Keratinocyte (primary cell): ENCODE results near the gene SEPTIN1. TPM values are rescaled to one million over a fixed set of nuclear protein-coding genes. Genes with fewer than 3 reads are reported as not detected.
"Not testable (repeated sequence)": the region's sequence is repeated elsewhere in the genome, so short reads cannot be mapped to it uniquely, and the experiment has no call there.

Source experiments
- DNase-seq: peaks from one replicate; pipeline ENCODE4 v3.0.0-alpha.2; 2011; ENCODE audit warnings: low read depth, missing footprints, low spot score
- FAIRE-seq: peaks from 2 replicates; lab custom pipeline; 2011; peaks lifted over from hg19 to GRCh38; lab: Jason Lieb, UNC
- H2AFZ ChIP-seq: 2 replicates; pipeline ENCODE4 v1.6.0; 2012; ENCODE audit warnings: low read length, control low read depth, inconsistent platforms; ENCODE audit not compliant: control insufficient read depth
- H3K27ac ChIP-seq: 2 replicates; pipeline ENCODE4 v1.5.1; 2011; ENCODE audit warnings: low read length; ENCODE audit not compliant: control insufficient read depth, insufficient read depth
- H3K27me3 ChIP-seq: 3 replicates; pipeline ENCODE4 v1.6.0; 2011; ENCODE audit warnings: low read length; ENCODE audit not compliant: control insufficient read depth, insufficient read depth; ENCODE audit errors: extremely low read depth
- H3K36me3 ChIP-seq, 2 experiments: 2 replicates in 1 of 2; 3 replicates in 1 of 2; pipeline ENCODE4 v1.5.1; 2011; ENCODE audit warnings: low read length in 2 of 2, mild to moderate bottlenecking in 1 of 2; ENCODE audit not compliant: control insufficient read depth in 2 of 2, insufficient read depth in 2 of 2; ENCODE audit errors: extremely low read depth in 1 of 2
- H3K4me1 ChIP-seq: 3 replicates; pipeline ENCODE4 v1.5.1; 2011; ENCODE audit warnings: low read length; ENCODE audit not compliant: control insufficient read depth, insufficient read depth; ENCODE audit errors: extremely low read depth
- H3K4me2 ChIP-seq: 3 replicates; pipeline ENCODE4 v1.6.0; 2011; ENCODE audit warnings: low read depth, low read length; ENCODE audit not compliant: control insufficient read depth, insufficient read depth; ENCODE audit errors: extremely low read depth
- H3K4me3 ChIP-seq, 3 experiments: fragments of 200-600 bp in 1 of 3; sonication (generic) in 1 of 3; 2 replicates in 2 of 3; 3 replicates in 1 of 3; pipeline ENCODE4 v1.5.1; 2011 to 2016; ENCODE audit warnings: low read length in 3 of 3, mild to moderate bottlenecking in 3 of 3, control low read depth in 2 of 3, inconsistent platforms in 1 of 3, low read depth in 1 of 3, mixed read lengths in 1 of 3, mixed run types in 1 of 3, moderate library complexity in 1 of 3; ENCODE audit not compliant: control insufficient read depth in 2 of 3, insufficient read depth in 2 of 3; ENCODE audit errors: extremely low read depth in 1 of 3
- H3K79me2 ChIP-seq: 2 replicates; pipeline ENCODE4 v1.6.0; 2012; ENCODE audit warnings: low read length; ENCODE audit not compliant: control insufficient read depth, insufficient read depth
- H3K9ac ChIP-seq: 3 replicates; pipeline ENCODE4 v1.6.0; 2011; ENCODE audit warnings: low read length; ENCODE audit not compliant: control insufficient read depth, insufficient read depth; ENCODE audit errors: extremely low read depth
- H3K9me1 ChIP-seq: 3 replicates; pipeline ENCODE4 v1.6.0; 2011; ENCODE audit warnings: low read length; ENCODE audit not compliant: control insufficient read depth, insufficient read depth; ENCODE audit errors: extremely low read depth
- H3K9me3 ChIP-seq: 2 replicates; pipeline ENCODE4 v1.5.1; 2012; ENCODE audit warnings: low read depth, low read length; ENCODE audit not compliant: control insufficient read depth
- H4K20me1 ChIP-seq: 3 replicates; pipeline ENCODE4 v1.6.0; 2011; ENCODE audit warnings: low read length; ENCODE audit not compliant: control insufficient read depth, insufficient read depth; ENCODE audit errors: extremely low read depth
- CTCF ChIP-seq, 3 experiments: IDR thresholded peaks in 1 of 3; conservative IDR thresholded peaks in 1 of 3; optimal IDR thresholded peaks in 1 of 3; 2 replicates in 2 of 3; 3 replicates in 1 of 3; pipeline versions ENCODE3 to v1.5.1; 2011; ENCODE audit warnings: low read length in 3 of 3, mild to moderate bottlenecking in 3 of 3, moderate library complexity in 2 of 3, control low read depth in 1 of 3, inconsistent platforms in 1 of 3; ENCODE audit not compliant: insufficient read depth in 2 of 3; ENCODE audit errors: extremely low read depth in 1 of 3
- EZH2 ChIP-seq: IDR thresholded peaks from one replicate; pipeline ENCODE4 v1.6.1; 2012; ENCODE audit warnings: inconsistent platforms, mild to moderate bottlenecking, low read length, moderate library complexity
- dilution Hi-C: fragments of 300-500 bp; cut with MboI; formaldehyde crosslinking; loops from one replicate; pipeline ENCODE4 v1.7.0; 2020; ENCODE audit warnings: low sequenced_read_pairs; ENCODE audit not compliant: extremely low pct_ligation_motif_present
- polyA plus RNA-seq, 5 experiments: library from polyadenylated mRNA; depleted of rRNA in 3 of 5; stranded (reverse) in 3 of 5; stranded (forward) in 1 of 5; unstranded in 1 of 5; fragments of >200 nt; gene quantifications; 1 replicate in 1 of 5; 2 replicates in 3 of 5; 3 replicates in 1 of 5; pipeline versions ENCODE4 v1.2.1 to v1.2.3, GENCODE V29; 2011 to 2012; ENCODE audit warnings: missing spikeins in 2 of 5, low read depth in 1 of 5, low replicate concordance in 1 of 5

The SEPTIN1 gene
- polyA plus RNA-seq, 1 donor (not counting 4 experiments of a cell fraction or from before 2014, with no cell fraction given): not detected

- DNase-seq, H3K4me2 ChIP-seq, dilution Hi-C loops, H2AFZ ChIP-seq, H3K27me3 ChIP-seq, H3K9ac ChIP-seq, H3K36me3 ChIP-seq, H3K4me3 ChIP-seq, H3K9me1 ChIP-seq, H3K27ac ChIP-seq, H3K9me3 ChIP-seq, H4K20me1 ChIP-seq, FAIRE-seq, H3K79me2 ChIP-seq, H3K4me1 ChIP-seq: not testable (repeated sequence)
Observed at GRCh38 chr16:30341971-30342370, 40.4 kb downstream of the SEPTIN1 start.

- H3K27ac ChIP-seq: no peak overlapping the region
- H3K4me3 ChIP-seq: no peak overlapping the region
- H3K27me3 ChIP-seq: no peaks in the 10 kb centered on the region
- no peak for FAIRE-seq
- no peaks in the 10 kb centered on the region for H3K36me3 ChIP-seq
- no peak overlapping the region for H3K9ac ChIP-seq
- H2AFZ ChIP-seq: no peak overlapping the region
- H3K4me2 ChIP-seq: no peak overlapping the region
- H3K9me1 ChIP-seq: peaks cover 2% of the 10 kb centered on the region
- no peaks in the 10 kb centered on the region for H4K20me1 ChIP-seq
- dilution Hi-C loops: no loop called here
- no peak for DNase-seq
- TF ChIP-seq CTCF (optimal IDR thresholded peaks at IDR 0.05 in 1 of 3, IDR thresholded peaks at IDR 0.05 in 1 of 3, conservative IDR thresholded peaks at IDR 0.05 in 1 of 3; ENCODE audit: extremely low read depth in 1 of 3, insufficient read depth in 2 of 3, low read length in 3 of 3) (no peak), EZH2 (no peak)
- no peaks in the 10 kb centered on the region for H3K9me3 ChIP-seq
- peaks cover 3% of the 10 kb centered on the region for H3K4me1 ChIP-seq
- H3K79me2 ChIP-seq: no peaks in the 10 kb centered on the region
Observed at GRCh38 chr16:30340621-30341020, 41.7 kb downstream of the SEPTIN1 start.

GRCh38 chr16:30338715-30339114 is 43.6 kb downstream of the SEPTIN1 start:
- H3K27ac ChIP-seq, H3K79me2 ChIP-seq, FAIRE-seq, H3K9ac ChIP-seq, DNase-seq, H4K20me1 ChIP-seq, dilution Hi-C loops, H3K4me1 ChIP-seq, H3K27me3 ChIP-seq, H2AFZ ChIP-seq, H3K9me3 ChIP-seq, H3K9me1 ChIP-seq, H3K4me2 ChIP-seq, H3K4me3 ChIP-seq, H3K36me3 ChIP-seq: not testable (repeated sequence)

- H3K4me1 ChIP-seq, H4K20me1 ChIP-seq, H3K4me2 ChIP-seq, H3K9me1 ChIP-seq, DNase-seq, H3K4me3 ChIP-seq, H2AFZ ChIP-seq, H3K9me3 ChIP-seq, FAIRE-seq, H3K27me3 ChIP-seq, H3K79me2 ChIP-seq, H3K36me3 ChIP-seq, dilution Hi-C loops, H3K9ac ChIP-seq, H3K27ac ChIP-seq: not testable (repeated sequence)
Observed at GRCh38 chr16:30337964-30338357, 44.4 kb downstream of the SEPTIN1 start.
